GM18951 (cell line): ENCODE measurements around the gene AGO3.
"Not testable (repeated sequence)": the region's sequence is repeated elsewhere in the genome, so short reads cannot be mapped to it uniquely, and the experiment has no call there.

Experiments
- POLR2A ChIP-seq: IDR thresholded peaks from 4 replicates; pipeline ENCODE4 v1.6.1; 2011; ENCODE audit warnings: mild to moderate bottlenecking; ENCODE audit not compliant: insufficient read length, insufficient read depth; ENCODE audit errors: extremely low read depth
- in situ Hi-C: fragments of 300-500 bp; cut with MboI; formaldehyde crosslinking; loops from one replicate; pipeline ENCODE4 v1.12.0; 2022; ENCODE audit warnings: low sequenced_read_pairs, mixed read lengths, inconsistent platforms; ENCODE audit not compliant: unreplicated experiment

AGO3 gene

DNA sequence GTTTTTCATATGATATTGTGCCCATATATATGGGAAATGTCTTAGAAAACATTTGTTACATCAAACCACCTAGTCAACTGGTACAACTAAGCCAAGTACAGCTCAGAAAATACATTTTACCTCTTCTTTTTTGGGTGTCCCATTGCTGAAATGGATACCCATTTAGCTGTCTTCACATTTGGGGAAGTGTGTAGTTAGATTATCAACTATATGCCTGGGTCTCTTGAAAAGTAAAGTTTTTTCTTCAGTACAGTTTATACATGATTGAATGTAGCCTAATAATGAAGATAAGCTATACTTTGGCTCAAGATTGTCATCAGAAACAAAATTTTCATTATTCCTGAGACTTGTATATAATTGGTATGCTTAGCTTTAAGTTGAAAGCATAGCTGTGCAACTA is 2.0 kb downstream of the AGO3 start:
- no peak for TF ChIP-seq POLR2A
- in situ Hi-C loops, result no loop called here

GRCh38 chr1:35935442-35936388 is 4.8 kb downstream of the AGO3 start:
- no peak for TF ChIP-seq POLR2A
- in situ Hi-C loops, result no loop called here

- no peak for TF ChIP-seq POLR2A
These were observed 5.9 kb downstream of the AGO3 start for GRCh38 chr1:35936838-35937237.

GRCh38 chr1:35939484-35939883 is 8.6 kb downstream of the AGO3 start:
- TF ChIP-seq POLR2A, result no peak
- in situ Hi-C loops, result no loop called here

More at GRCh38 chr1:35936838-35937237, 5.9 kb downstream of the AGO3 start:
- in situ Hi-C loops, result no loop called here

- in situ Hi-C loops, result no loop called here
- TF ChIP-seq POLR2A, result no peak
These were observed 14.4 kb downstream of the AGO3 start for GRCh38 chr1:35945327-35945726.

DNA sequence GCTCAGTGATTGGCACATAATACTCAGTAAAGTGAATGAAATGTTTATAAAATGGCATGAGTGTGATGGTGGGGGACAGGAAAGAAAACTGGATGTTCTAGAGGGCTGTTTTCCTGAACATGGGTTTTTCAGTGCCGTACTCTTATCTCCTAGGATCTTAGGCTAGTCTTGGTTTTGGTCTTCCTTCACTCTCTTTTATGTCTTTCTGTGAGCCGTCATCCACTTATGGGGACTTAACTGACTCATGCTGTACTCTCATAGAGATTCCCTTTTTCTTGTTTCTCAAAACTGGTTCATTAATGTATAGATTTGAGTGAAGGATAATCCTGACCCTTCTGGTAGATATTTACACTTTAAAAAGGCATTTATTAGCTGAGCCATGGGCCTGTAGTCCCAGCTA is 16.6 kb downstream of the AGO3 start:
- no peak for TF ChIP-seq POLR2A
- in situ Hi-C loops, result no loop called here

DNA sequence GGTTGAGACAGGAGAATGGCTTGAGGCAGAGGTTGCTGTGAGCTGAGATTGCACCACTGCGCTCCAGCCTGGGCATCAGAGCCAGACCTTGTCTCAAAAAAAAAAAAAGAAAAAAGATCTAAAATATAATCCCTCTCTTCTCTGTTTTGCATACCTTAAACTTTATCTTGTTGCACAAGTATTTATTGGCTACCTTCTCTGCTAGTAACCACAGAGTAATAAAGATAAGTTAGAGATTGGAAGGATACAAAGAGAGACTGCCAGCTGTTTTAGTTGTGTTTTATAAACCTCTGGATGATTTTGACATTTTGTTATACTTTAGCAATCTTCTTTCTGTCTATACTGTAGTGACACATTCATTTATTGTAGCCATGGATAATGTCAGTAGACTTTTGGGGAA is 27.7 kb downstream of the AGO3 start:
- in situ Hi-C loops, result no loop called here
- TF ChIP-seq POLR2A, result no peak

DNA sequence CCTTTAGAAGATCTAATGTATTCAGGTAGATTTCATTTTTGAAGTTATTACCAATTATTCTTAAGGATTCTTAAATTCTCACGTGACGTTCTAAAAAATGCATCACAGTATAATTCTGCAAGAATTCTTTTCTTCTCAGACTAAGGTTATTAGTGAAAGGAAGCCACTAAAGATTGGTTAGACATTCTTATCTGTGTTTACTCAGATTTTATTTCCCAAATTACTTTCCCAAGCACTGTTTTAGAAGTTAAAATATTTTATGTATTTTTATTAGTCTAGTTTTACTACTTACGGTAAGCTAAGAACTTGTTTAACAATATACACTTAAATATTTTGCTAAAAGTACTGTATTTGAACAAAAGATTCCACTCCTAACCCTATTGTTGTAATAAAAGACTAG is 28.4 kb downstream of the AGO3 start:
- in situ Hi-C loops, result no loop called here
- no peak for TF ChIP-seq POLR2A

GRCh38 chr1:35962952-35963351 is 32.0 kb downstream of the AGO3 start:
- no peak for TF ChIP-seq POLR2A
- in situ Hi-C loops, result no loop called here

DNA sequence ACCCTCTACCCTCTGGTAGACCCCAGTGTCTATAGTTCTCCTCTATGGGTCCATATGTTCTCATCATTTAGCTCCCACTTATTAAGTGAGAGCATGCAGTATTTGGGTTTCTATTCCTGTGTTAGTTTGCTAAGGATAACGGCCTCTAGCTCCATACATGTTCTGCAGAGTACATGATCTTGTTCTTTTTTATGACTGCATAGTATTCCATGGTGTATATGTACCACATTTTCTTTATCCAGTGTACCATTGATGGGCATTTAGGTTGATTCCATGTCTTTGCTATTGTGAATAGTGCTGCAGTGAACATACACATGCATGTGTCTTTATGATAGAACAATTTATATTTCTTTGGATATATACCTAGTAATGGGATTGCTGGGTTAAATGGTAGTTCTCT is 33.4 kb downstream of the AGO3 start:
- in situ Hi-C loops, result not testable (repeated sequence)

DNA sequence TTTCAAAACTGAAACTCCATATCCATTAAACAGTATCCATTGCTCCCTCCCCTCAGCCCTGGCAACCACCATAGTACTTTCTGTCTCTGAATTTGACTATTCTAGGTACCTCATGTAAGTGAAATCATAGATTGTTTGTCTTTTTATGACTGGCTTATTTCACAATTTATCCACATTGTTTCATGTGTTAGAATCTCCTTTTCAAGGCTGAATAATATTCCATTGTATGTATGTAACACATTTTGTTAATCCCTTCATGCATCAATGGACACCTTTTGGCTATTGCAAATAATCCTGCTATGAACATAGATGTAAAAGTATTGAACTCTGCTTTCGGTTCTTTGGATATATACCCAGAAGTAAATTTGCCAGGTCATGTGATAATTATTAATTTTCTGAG is 37.5 kb downstream of the AGO3 start:
- in situ Hi-C loops, result no loop called here
- TF ChIP-seq POLR2A, result no peak

DNA sequence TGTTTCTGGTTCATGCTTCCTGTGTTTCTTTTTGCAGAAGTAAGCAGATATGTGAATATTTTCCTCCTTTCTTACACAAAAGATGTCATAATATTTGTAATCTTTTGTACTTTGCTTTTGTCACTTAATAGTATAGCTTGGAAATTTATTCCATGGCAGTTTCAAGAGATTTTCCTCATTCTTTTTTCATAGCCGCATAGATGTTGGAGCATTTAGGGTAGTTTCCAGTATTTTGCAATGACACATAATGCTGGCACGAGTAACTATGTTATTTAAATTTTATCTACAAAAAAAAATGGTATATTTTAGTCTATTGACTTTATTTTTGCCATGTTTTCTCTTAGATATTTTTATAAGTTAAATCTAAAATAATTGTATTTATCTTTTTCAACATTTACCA is 40.7 kb downstream of the AGO3 start:
- no peak for TF ChIP-seq POLR2A
- in situ Hi-C loops, result no loop called here

DNA sequence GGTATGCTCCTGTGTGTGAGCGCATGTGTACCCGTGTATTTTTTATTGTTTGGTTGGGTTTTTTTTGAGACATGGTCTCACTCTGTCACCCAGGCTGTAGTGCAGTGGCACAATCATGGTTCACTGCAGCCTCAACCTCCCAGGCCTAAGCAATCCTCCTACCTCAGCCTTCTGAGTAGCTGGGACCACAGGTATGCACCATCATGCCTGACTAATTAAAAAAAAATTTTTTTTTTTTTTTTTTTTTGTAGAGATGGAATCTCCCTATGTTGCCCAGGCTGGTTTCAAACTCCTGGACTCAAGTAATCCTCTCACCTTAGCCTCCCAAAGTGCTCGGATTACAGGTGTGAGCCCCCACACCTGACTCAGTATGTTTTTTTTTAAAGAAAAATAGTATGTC is 41.7 kb downstream of the AGO3 start:
- in situ Hi-C loops, result not testable (repeated sequence)

DNA sequence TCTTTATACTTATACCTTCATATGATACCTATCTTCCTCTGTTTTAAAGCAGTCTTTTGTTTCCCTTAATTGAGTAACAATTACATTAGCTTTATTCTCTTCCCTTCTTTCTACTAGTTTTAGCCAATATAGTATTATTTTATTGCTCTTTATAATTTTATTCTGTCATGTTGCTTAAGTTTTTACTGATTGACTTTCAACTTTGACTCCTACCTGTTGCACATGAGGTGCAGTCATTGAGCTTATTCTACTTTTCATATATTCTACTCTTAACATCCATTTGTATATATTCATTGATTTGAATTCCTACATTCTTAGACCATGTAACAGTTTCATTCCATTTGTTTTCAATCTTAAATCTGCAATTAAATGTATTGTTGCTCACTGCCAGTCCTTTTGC is 49.2 kb downstream of the AGO3 start:
- in situ Hi-C loops, result no loop called here
- no peak for TF ChIP-seq POLR2A
